Adrenal gland (tissue), 12 donors: Measurements from ENCODE around the gene SEPTIN12. TPM values are rescaled to one million over a fixed set of nuclear protein-coding genes. Genes with fewer than 3 reads are reported as not detected.

Experiments
- DNase-seq, 7 donors: peaks; one replicate each; pipeline ENCODE4 v3.0.0-alpha.2; 2019 to 2020
- H3K27ac ChIP-seq, 5 donors: fragments of 200-600 bp; sonication (generic) in 4 of 5; 1 replicate in 3 of 5; 2 replicates in 2 of 5; pipeline versions ENCODE4 v1.5.1 to v1.8.0; 2016 to 2020; ENCODE audit warnings: mild to moderate bottlenecking in 1 of 5
- H3K27me3 ChIP-seq: fragments of 200-600 bp; 2 replicates; pipeline ENCODE4 v1.8.0; 2021
- H3K36me3 ChIP-seq, 2 donors: fragments of 200-600 bp; replicated peaks in 1 of 2; 1 replicate in 1 of 2; 2 replicates in 1 of 2; pipeline versions ENCODE4 v1.5.1 to v1.8.0; 2018 to 2022
- H3K4me1 ChIP-seq, 2 donors: fragments of 200-600 bp; replicated peaks in 1 of 2; 1 replicate in 1 of 2; 2 replicates in 1 of 2; pipeline versions ENCODE4 v1.5.1 to v1.8.0; 2018 to 2021
- H3K4me3 ChIP-seq, 4 donors: fragments of 200-600 bp; sonication (generic) in 3 of 4; one replicate each; pipeline ENCODE4 v1.5.1; 2016 to 2018
- H3K9me3 ChIP-seq, 3 donors: fragments of 200-600 bp; sonication (generic) in 1 of 3; replicated peaks in 1 of 3; 1 replicate in 2 of 3; 2 replicates in 1 of 3; pipeline versions ENCODE4 v1.5.1 to v1.8.0; 2016 to 2021
- POLR2A ChIP-seq, 2 donors: fragments of 450-650 bp; IDR thresholded peaks; one replicate each; pipeline ENCODE4 v1.6.1; 2017; ENCODE audit warnings: antibody characterized with exemption in 2 of 2, mild to moderate bottlenecking in 2 of 2, moderate library complexity in 1 of 2
- WGBS, 4 donors: extraction: QIAGEN DNeasy Blood & Tissue Kit in 2 of 4; methylation state at CpG; one replicate each; pipeline versions ENCODE4 v1.1.5 to v1.1.7; 2013 to 2017; 5-methylcytosine and 5-hydroxymethylcytosine counted together
- intact Hi-C, 2 donors: fragments of 100-400 bp; cut with DNase I; formaldehyde crosslinking; loops; one replicate each; pipeline versions ENCODE4 v1.14.1 to v1.15.0; 2022 to 2023
- polyA plus RNA-seq, 3 donors: library from polyadenylated mRNA; stranded (reverse); fragments of 200-250 nt in 2 of 3; fragments of 350-450 nt in 1 of 3; fragmentation: Illumina TruSeq in 1 of 3; extraction: RNeasy Lipid Tissue Mini Kit (QIAGEN cat#74804) in 1 of 3; gene quantifications; one replicate each; pipeline ENCODE4 v1.2.3, GENCODE V29; 2013 to 2014
- total RNA-seq, 9 donors: library from RNA; depleted of rRNA in 4 of 9; stranded (reverse); fragments of >200 nt in 4 of 9; fragments of 120-200 nt in 1 of 9; fragmentation: NEBNext Ultra II Directional in 1 of 9; extraction: Animal tissue kit (Norgen Biotek cat#: 25700) in 1 of 9; gene quantifications; one replicate each; pipeline versions ENCODE4 v1.1.0 to v1.2.4, GENCODE V29; 2013 to 2023
- TF ChIP-seq, protein P1 (sequence below), 6 experiments: fragments of 450-650 bp in 4 of 6; fragments of 200-600 bp in 2 of 6; sonication (generic) in 1 of 6; IDR thresholded peaks; 1 replicate in 5 of 6; 2 replicates in 1 of 6; pipeline versions ENCODE4 v1.5.1 to v1.8.0; 2016 to 2021; ENCODE audit warnings: antibody characterized with exemption in 6 of 6, mild to moderate bottlenecking in 2 of 6, moderate library complexity in 1 of 6
- donor health status: healthy with polysubstance abuse.
- donor health status: Bipolar disorder and iron deficiency.
- donor health status: DM: yes; HTN: yes; CAD: no.
- donor health status: DM: no; HTN: no; CAD: no.
- donor health status: DM: no; HTN: no; CAD: no.
- donor health status: DM: yes; HTN: yes; CAD: no.

The SEPTIN12 gene
- total and polyA plus RNA-seq, 12 donors: 1.1 TPM; not detected in 11

DNA sequence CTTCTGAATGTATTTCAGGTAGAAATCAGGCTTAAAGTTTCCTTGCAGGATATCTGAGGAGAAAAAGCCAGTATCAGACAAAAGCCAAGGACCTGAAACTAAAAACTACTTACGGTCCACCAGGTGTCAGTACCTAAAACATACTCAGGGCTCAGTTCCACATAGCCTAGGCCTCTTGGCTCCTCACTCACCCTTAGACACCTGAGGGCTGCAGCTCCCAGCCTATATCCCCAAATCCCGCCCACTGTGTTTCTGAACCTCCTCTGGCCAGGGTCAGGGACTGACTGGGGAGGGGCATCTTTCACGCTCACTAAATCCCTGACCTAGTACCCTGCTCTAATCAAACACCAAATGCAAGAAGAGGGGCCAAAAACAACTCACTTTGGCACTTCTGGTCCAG is 23.1 kb upstream of the SEPTIN12 start:
- Histone ChIP-seq H3K4me3 (no peak overlapping the region), H3K27ac (no peak overlapping the region), H3K9me3 (no peaks in the 10 kb centered on the region), H3K36me3 (peaks cover 0 to 92% of the 10 kb centered on the region in 2 donors), H3K27me3 (no peaks in the 10 kb centered on the region), H3K4me1 (no peaks in the 10 kb centered on the region)
- whole genome bisulfite sequencing, 4 donors: 93 to 96% (median 95%) methylated on average over 3 of the region's 3 CpGs
- TF ChIP-seq, protein P1, sequence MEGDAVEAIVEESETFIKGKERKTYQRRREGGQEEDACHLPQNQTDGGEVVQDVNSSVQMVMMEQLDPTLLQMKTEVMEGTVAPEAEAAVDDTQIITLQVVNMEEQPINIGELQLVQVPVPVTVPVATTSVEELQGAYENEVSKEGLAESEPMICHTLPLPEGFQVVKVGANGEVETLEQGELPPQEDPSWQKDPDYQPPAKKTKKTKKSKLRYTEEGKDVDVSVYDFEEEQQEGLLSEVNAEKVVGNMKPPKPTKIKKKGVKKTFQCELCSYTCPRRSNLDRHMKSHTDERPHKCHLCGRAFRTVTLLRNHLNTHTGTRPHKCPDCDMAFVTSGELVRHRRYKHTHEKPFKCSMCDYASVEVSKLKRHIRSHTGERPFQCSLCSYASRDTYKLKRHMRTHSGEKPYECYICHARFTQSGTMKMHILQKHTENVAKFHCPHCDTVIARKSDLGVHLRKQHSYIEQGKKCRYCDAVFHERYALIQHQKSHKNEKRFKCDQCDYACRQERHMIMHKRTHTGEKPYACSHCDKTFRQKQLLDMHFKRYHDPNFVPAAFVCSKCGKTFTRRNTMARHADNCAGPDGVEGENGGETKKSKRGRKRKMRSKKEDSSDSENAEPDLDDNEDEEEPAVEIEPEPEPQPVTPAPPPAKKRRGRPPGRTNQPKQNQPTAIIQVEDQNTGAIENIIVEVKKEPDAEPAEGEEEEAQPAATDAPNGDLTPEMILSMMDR (IDR thresholded peaks at IDR 0.05): no peak
- TF ChIP-seq POLR2A (IDR thresholded peaks at IDR 0.05): no peak
- DNase-seq: no peak
- intact Hi-C loops: no loop called here

DNA sequence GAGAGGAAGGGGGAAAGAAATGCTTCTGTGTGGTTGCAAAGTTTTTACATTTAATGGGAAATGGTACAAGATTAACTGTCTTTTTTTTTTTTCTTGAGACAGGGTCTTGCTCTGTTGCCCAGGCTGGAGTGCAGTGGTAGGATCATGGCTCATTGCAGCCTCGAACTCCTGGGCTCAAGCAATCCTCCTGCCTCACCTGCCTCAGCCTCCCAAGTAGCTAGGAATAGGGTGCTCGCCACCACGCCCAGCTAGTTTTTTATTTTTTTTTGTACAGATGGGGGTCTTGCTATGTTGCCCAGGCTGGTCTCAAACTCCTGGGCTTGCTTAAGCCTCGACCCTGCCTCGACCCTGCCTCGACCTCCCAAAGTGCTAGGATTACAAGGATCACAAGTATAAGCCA is 18.1 kb upstream of the SEPTIN12 start:
- no peaks in the 10 kb centered on the region for H3K9me3 ChIP-seq
- no peaks in the 10 kb centered on the region for H3K27me3 ChIP-seq
- peaks cover 14 to 30% of the 10 kb centered on the region in 2 donors for H3K4me1 ChIP-seq
- TF ChIP-seq POLR2A (IDR thresholded peaks at IDR 0.05): no peak
- TF ChIP-seq, protein P1 (IDR thresholded peaks at IDR 0.05): no peak
- no peak overlapping the region for H3K27ac ChIP-seq
- WGBS, 4 donors: 92 to 99% (median 95%) methylated on average over 6 of the region's 6 CpGs
- DNase-seq: no peak
- intact Hi-C loops: no loop called here
- no peak overlapping the region for H3K4me3 ChIP-seq
- H3K36me3 ChIP-seq: peaks cover 0 to 52% of the 10 kb centered on the region in 2 donors

DNA sequence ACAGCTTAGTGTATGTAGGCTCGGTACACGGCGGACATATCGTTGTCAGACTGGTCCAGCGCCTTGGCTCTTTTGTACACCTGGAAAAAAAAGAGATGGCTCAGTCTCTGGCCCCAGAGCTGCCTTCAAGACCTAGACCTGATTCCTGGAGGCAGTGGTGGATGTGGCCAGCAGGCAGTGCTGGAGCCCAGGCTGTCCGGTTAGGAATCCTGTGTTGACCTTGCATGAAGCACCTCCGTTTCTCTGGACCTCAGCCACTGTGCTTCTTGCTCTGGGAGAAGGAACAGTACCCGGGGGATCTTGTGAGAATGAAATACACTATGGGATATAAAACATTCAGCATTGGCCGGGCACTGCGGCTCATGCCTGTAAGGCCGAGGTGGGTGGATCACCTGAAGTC is 17.1 kb upstream of the SEPTIN12 start:
- TF ChIP-seq POLR2A (IDR thresholded peaks at IDR 0.05): no peak
- TF ChIP-seq, protein P1 (IDR thresholded peaks at IDR 0.05): peak in 4 of 6 experiments; percentile 20 to 46 (median 38)
- no peaks in the 10 kb centered on the region for H3K9me3 ChIP-seq
- H3K4me3 ChIP-seq: no peak overlapping the region
- WGBS, 4 donors: 60 to 69% (median 63%) methylated on average over 11 of the region's 11 CpGs
- intact Hi-C loops: no loop called here
- peak; percentile 33 to 83 (median 72) for DNase-seq
- peak overlapping the region in 3 of 5 donors; percentile 47 to 79 (median 47) for H3K27ac ChIP-seq
- peaks cover 0 to 43% of the 10 kb centered on the region in 2 donors for H3K36me3 ChIP-seq
- H3K27me3 ChIP-seq: no peaks in the 10 kb centered on the region
- H3K4me1 ChIP-seq: peaks cover 25 to 41% of the 10 kb centered on the region in 2 donors

DNA sequence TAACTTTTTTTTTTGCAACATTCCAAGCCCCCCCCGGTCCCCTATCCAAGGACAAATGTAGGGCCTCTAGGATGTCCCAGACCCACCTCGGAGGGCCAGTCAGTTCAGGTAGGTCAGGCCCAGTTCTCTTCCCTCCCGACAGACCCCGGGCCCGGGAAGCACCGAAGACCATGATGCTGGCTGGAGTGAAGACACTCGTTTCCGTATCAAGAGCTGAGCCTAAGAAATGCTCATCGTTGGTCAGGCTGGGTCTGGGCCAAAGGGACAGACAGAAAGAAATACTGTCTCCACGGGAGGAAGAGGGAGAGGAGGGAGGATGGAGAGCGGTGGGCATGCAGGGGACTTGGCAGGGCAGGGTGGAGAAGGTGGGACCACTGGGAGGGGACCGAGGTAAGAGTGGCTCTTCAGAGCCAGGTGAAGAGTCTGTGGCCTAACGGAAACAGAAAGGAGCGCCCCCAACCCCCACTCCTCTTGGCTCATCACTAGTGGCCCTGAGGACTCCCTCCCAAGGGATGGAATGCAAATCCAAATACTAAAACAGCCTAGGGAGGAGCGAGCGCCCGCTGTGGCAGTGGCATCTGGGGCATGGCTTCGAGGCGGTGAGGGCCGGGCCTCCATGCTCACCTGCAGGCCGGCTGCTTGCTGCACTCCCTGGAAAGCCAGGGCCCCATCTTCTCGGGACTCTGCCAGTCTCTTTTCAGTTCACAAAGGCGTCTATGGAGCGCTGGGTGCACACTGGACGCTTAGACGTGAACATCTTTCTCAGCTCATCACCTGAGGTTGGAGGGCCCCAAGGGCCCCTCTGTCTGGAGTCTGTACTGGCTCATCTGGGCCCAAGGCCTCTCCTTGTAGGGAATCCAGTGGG is 16.0 kb upstream of the SEPTIN12 start:
- peaks cover 0 to 42% of the 10 kb centered on the region in 2 donors for H3K36me3 ChIP-seq
- no peaks in the 10 kb centered on the region for H3K9me3 ChIP-seq
- WGBS, 4 donors: 68 to 79% (median 74%) methylated on average over 23 to 26 of the region's 26 CpGs
- DNase-seq: peak in 1 of 7 donors; percentile 25
- H3K4me3 ChIP-seq: no peak overlapping the region
- H3K27me3 ChIP-seq: no peaks in the 10 kb centered on the region
- intact Hi-C loops: no loop called here
- peaks cover 28 to 45% of the 10 kb centered on the region in 2 donors for H3K4me1 ChIP-seq
- no peak for TF ChIP-seq POLR2A (IDR thresholded peaks at IDR 0.05)
- TF ChIP-seq, protein P1 (IDR thresholded peaks at IDR 0.05): no peak
- H3K27ac ChIP-seq: peak overlapping the region in 2 of 5 donors; percentile 41 to 47
